HepG2 (cell line): ENCODE data around the gene ODAM. TPM values are rescaled to one million over a fixed set of nuclear protein-coding genes. Genes with fewer than 3 reads are reported as not detected.

Experiments
- ATAC-seq: fragments of 200-7000 bp; cut with Tn5 transposase; 3 replicates; pipeline ENCODE4 v1.9.1; 2020; ENCODE audit warnings: mild to moderate bottlenecking, moderate library complexity
- BruUV-seq: library from RNA; stranded (reverse); fragments of 400-500 nt; replicated peaks from 2 replicates; lab custom pipeline; 2021; lab: Mats Ljungman, UMichigan
- CTCF ChIA-PET: fragments of 300-600 bp; formaldehyde crosslinking; extraction: SDS; loops from one replicate; lab custom pipeline; 2021; ENCODE audit warnings: low total read pairs, inconsistent platforms, low intra/inter-chr PET ratio; lab: Yijun Ruan, JAX
- POLR2A ChIA-PET: fragments of 350-600 bp; sonication (Branson Sonifier 250); formaldehyde crosslinking; loops from one replicate; lab custom pipeline; 2020; ENCODE audit warnings: antibody characterized with exemption, inconsistent platforms; lab: Yijun Ruan, JAX
- DNase-seq: peaks from one replicate; pipeline ENCODE4 v3.0.0-alpha.2; 2015; ENCODE audit warnings: low spot score
- FAIRE-seq: peaks from 3 replicates; lab custom pipeline; 2011; peaks lifted over from hg19 to GRCh38; lab: Jason Lieb, UNC
- H2AFZ ChIP-seq: one replicate; pipeline ENCODE4 v1.6.1; 2011; ENCODE audit warnings: low read length, inconsistent platforms
- H3K27ac ChIP-seq: fragments of 300-600 bp; 3 replicates; pipeline ENCODE4 v1.8.0; 2011; ENCODE audit warnings: mixed run types, mild to moderate bottlenecking, mixed read lengths, low read length, inconsistent platforms; ENCODE audit not compliant: insufficient read depth; ENCODE audit errors: extremely low read length
- H3K27me3 ChIP-seq, 2 experiments: fragments of 200-600 bp in 1 of 2; 2 replicates in 1 of 2; 3 replicates in 1 of 2; pipeline versions ENCODE4 v1.6.0 to v1.8.0; 2011; ENCODE audit warnings: low read length in 2 of 2, mild to moderate bottlenecking in 2 of 2, moderate library complexity in 2 of 2, inconsistent platforms in 1 of 2; ENCODE audit not compliant: insufficient read depth in 2 of 2, control insufficient read depth in 1 of 2
- H3K36me3 ChIP-seq, 2 experiments: fragments of 200-600 bp in 1 of 2; replicated peaks in 1 of 2; 2 replicates in 1 of 2; 3 replicates in 1 of 2; pipeline versions ENCODE4 v1.5.1 to v1.8.0; 2011; ENCODE audit warnings: low read length in 2 of 2, inconsistent platforms in 1 of 2; ENCODE audit not compliant: insufficient read depth in 2 of 2, control insufficient read depth in 1 of 2
- H3K4me1 ChIP-seq: 2 replicates; pipeline ENCODE4 v1.5.1; 2012; ENCODE audit warnings: low read length, inconsistent platforms; ENCODE audit not compliant: insufficient read depth
- H3K4me2 ChIP-seq: 2 replicates; pipeline ENCODE4 v1.6.0; 2011; ENCODE audit warnings: low read depth, low read length, inconsistent platforms
- H3K4me3 ChIP-seq, 3 experiments: fragments of 200-600 bp in 1 of 3; sonication (generic), shearing (Covaris generic) in 1 of 3; replicated peaks in 1 of 3; 2 replicates each; pipeline ENCODE4 v1.5.1; 2011 to 2016; ENCODE audit warnings: low read length in 3 of 3, inconsistent platforms in 2 of 3, low read depth in 2 of 3, mild to moderate bottlenecking in 2 of 3, control low read depth in 1 of 3, mixed read lengths in 1 of 3; ENCODE audit not compliant: insufficient read depth in 1 of 3
- H3K79me2 ChIP-seq: one replicate; pipeline ENCODE4 v1.6.1; 2011; ENCODE audit warnings: low read length, inconsistent platforms; ENCODE audit not compliant: insufficient read depth
- H3K9ac ChIP-seq: 2 replicates; pipeline ENCODE4 v1.6.0; 2011; ENCODE audit warnings: mild to moderate bottlenecking, low read depth, low read length, inconsistent platforms; ENCODE audit not compliant: insufficient read depth
- H3K9me3 ChIP-seq: 2 replicates; pipeline ENCODE4 v1.5.1; 2012; ENCODE audit warnings: mild to moderate bottlenecking, low read length
- H4K20me1 ChIP-seq: 2 replicates; pipeline ENCODE4 v1.6.0; 2011; ENCODE audit warnings: inconsistent platforms, mild to moderate bottlenecking, low read length, moderate library complexity; ENCODE audit not compliant: insufficient read depth
- HDAC6 ChIP-seq: fragments of 200-600 bp; sonication (generic); IDR thresholded peaks from 2 replicates; pipeline ENCODE4 v1.7.0; 2017; ENCODE audit warnings: mild to moderate bottlenecking, antibody characterized with exemption, low read length, low read depth
- KLF16 ChIP-seq, 2 experiments: sonication (generic) in 1 of 2; formaldehyde crosslinking in 1 of 2; IDR thresholded peaks; 2 replicates each; pipeline versions ENCODE4 v1.6.1 to v1.8.0; 2016 to 2023; ENCODE audit warnings: missing genetic modification reagents in 2 of 2, missing compliant biosample characterization in 1 of 2
- NCOR1 ChIP-seq: fragments of 200-600 bp; sonication (generic); IDR thresholded peaks from 2 replicates; pipeline ENCODE4 v1.7.0; 2017; ENCODE audit warnings: antibody characterized with exemption, low read length, borderline replicate concordance
- NKX3-1 ChIP-seq: sonication (generic); formaldehyde crosslinking; IDR thresholded peaks from 2 replicates; pipeline ENCODE4 v1.5.0; 2020; ENCODE audit warnings: missing genetic modification reagents
- PATZ1 ChIP-seq: sonication (generic); formaldehyde crosslinking; IDR thresholded peaks from 2 replicates; pipeline ENCODE4 v1.4.0; 2020; ENCODE audit warnings: missing genetic modification reagents
- RELA ChIP-seq: sonication (generic); formaldehyde crosslinking; IDR thresholded peaks from 2 replicates; pipeline ENCODE4 v1.4.0; 2020; ENCODE audit warnings: missing genetic modification reagents
- ZFP37 ChIP-seq: sonication (generic); formaldehyde crosslinking; IDR thresholded peaks from 2 replicates; pipeline ENCODE4 v1.4.0; 2020; ENCODE audit warnings: missing genetic modification reagents, borderline replicate concordance
- ZNF343 ChIP-seq: sonication (generic); formaldehyde crosslinking; IDR thresholded peaks from 2 replicates; pipeline ENCODE4 v1.4.0; 2020; ENCODE audit warnings: mild to moderate bottlenecking, missing genetic modification reagents
- ZNF407 ChIP-seq: sonication (generic); formaldehyde crosslinking; IDR thresholded peaks from one replicate; pipeline ENCODE4 v1.5.1; 2020; ENCODE audit warnings: mild to moderate bottlenecking, missing genetic modification reagents; ENCODE audit errors: not compliant biosample characterization
- ZNF552 ChIP-seq: sonication (generic); formaldehyde crosslinking; IDR thresholded peaks from 2 replicates; pipeline ENCODE4 v1.9.0; 2022; ENCODE audit warnings: missing genetic modification reagents, mild to moderate bottlenecking, borderline replicate concordance
- ZNF790 ChIP-seq: sonication (generic); formaldehyde crosslinking; IDR thresholded peaks from 2 replicates; pipeline ENCODE4 v1.8.0; 2022; ENCODE audit warnings: missing genetic modification reagents, mild to moderate bottlenecking, borderline replicate concordance
- ZNF879 ChIP-seq: sonication (generic); formaldehyde crosslinking; IDR thresholded peaks from 2 replicates; pipeline ENCODE4 v1.8.1; 2023; ENCODE audit warnings: missing genetic modification reagents
- WGBS: methylation state at CpG from one replicate; pipeline ENCODE4 v1.1.6; 2017; ENCODE audit warnings: low lambda C conversion rate; 5-methylcytosine and 5-hydroxymethylcytosine counted together
- in situ Hi-C: cut with HindIII; loops from 2 replicates; pipeline ENCODE4 v1.10.0; 2017; ENCODE audit warnings: low pct_unique_long_range_greater_than_20kb; ENCODE audit not compliant: extremely low pct_ligation_motif_present
- intact Hi-C: fragments of 100-400 bp; cut with micrococcal nuclease; formaldehyde crosslinking; loops from one replicate; pipeline ENCODE4 v1.10.0; 2022; ENCODE audit not compliant: unreplicated experiment
- polyA plus RNA-seq, 8 experiments: library from polyadenylated mRNA; depleted of rRNA in 3 of 8; stranded (reverse) in 7 of 8; unstranded in 1 of 8; fragments of >200 nt; fragmentation: Illumina TruSeq in 4 of 8; extraction: Trizol in 4 of 8; gene quantifications; 2 replicates each; pipeline versions ENCODE4 v1.2.1 to v1.2.3, GENCODE V29; 2011 to 2016; ENCODE audit warnings: low read depth in 4 of 8, missing spikeins in 1 of 8, mixed read lengths in 1 of 8; ENCODE audit not compliant: insufficient read depth in 1 of 8
- total RNA-seq, 5 experiments: library from RNA; depleted of rRNA; stranded (reverse); fragments of >200 nt; fragmentation: Illumina TruSeq; extraction: Trizol; gene quantifications; 2 replicates each; pipeline ENCODE4 v1.2.3, GENCODE V29; 2016; ENCODE audit warnings: low read depth in 1 of 5
- TF ChIP-seq, protein P1 (sequence below): sonication (generic); formaldehyde crosslinking; IDR thresholded peaks from 2 replicates; pipeline ENCODE4 v1.4.0; 2020; ENCODE audit warnings: low read depth, mild to moderate bottlenecking, missing genetic modification reagents

ODAM gene
- total and polyA plus RNA-seq, 2 of the 13 experiments (the other 11 are each of a cell fraction or from before 2014, with no cell fraction given), result 94.6 to 115 TPM

DNA sequence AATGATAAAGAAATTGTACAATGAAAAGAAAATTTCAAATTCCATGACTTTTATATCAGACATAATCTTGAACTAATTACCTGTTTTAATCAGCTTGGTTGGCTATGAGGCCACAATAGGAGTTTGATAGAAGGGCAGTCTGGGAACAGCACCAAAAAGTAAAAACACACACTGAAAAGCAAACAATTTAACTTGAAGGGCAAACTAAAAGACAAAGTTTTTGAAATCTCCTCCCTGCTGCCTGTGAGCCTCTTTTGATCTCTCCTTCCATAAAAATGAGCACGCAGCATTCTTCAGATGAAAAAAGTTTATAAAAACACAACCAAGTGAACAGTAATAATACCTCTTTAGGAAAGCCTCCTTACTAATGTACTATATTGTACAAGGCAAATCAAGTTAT, 8.1 kb downstream of the ODAM start:
- H3K9me3 ChIP-seq, result no peaks in the 10 kb centered on the region; the same call in 1 of the 2 replicates
- intact Hi-C loops, result no loop called here
- H2AFZ ChIP-seq, result no peak overlapping the region
- H3K36me3 ChIP-seq, result no peaks in the 10 kb centered on the region
- WGBS, result 3% methylated on average over 1 of the region's 1 CpG
- BruUV-seq, result no TSS peak
- in situ Hi-C loops, result no loop called here
- FAIRE-seq (peak; percentile 49), ATAC-seq (peak; percentile 48; the same call in 1 of the 3 replicates), DNase-seq (peak; percentile 75)
- H3K4me1 ChIP-seq, result peaks cover 59% of the 10 kb centered on the region
- peak overlapping the region; percentile 11; the same call in 1 of the 2 replicates for H3K4me2 ChIP-seq
- POLR2A ChIA-PET, result no interaction called here
- no peaks in the 10 kb centered on the region for H3K79me2 ChIP-seq
- CTCF ChIA-PET, result no interaction called here
- no peak overlapping the region for H3K4me3 ChIP-seq
- H3K27ac ChIP-seq, result peak overlapping the region; percentile 39
- H3K9ac ChIP-seq, result no peak overlapping the region
- no peaks in the 10 kb centered on the region for H4K20me1 ChIP-seq
- H3K27me3 ChIP-seq, result no peaks in the 10 kb centered on the region; a peak in 1 of 5 replicates
- TF ChIP-seq ZNF552 (CRISPR knock-in tag) (no peak), HDAC6 (no peak), NCOR1 (no peak), ZFP37 (CRISPR knock-in tag) (no peak), RELA (CRISPR knock-in tag) (no peak), PATZ1 (CRISPR knock-in tag) (no peak), ZNF879 (CRISPR knock-in tag) (no peak), ZNF407 (no peak), KLF16 (CRISPR knock-in tag; IDR thresholded peaks at IDR 0.05) (no peak), ZNF343 (no peak), NKX3-1 (CRISPR knock-in tag) (no peak), ZNF790 (CRISPR knock-in tag) (no peak)
- TF ChIP-seq, protein P1, sequence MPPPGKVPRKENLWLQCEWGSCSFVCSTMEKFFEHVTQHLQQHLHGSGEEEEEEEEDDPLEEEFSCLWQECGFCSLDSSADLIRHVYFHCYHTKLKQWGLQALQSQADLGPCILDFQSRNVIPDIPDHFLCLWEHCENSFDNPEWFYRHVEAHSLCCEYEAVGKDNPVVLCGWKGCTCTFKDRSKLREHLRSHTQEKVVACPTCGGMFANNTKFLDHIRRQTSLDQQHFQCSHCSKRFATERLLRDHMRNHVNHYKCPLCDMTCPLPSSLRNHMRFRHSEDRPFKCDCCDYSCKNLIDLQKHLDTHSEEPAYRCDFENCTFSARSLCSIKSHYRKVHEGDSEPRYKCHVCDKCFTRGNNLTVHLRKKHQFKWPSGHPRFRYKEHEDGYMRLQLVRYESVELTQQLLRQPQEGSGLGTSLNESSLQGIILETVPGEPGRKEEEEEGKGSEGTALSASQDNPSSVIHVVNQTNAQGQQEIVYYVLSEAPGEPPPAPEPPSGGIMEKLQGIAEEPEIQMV (CRISPR knock-in tag), result no peak
